Lower lobe of right lung (tissue), 2 donors: ENCODE results near the gene YPEL2. TPM values are rescaled to one million over a fixed set of nuclear protein-coding genes. Genes with fewer than 3 reads are reported as not detected.

Experiments
- ATAC-seq, 2 donors: fragments of 200-7000 bp; cut with Tn5 transposase; one replicate each; pipeline ENCODE4 v1.9.1; 2020 to 2022; ENCODE audit warnings: mild to moderate bottlenecking in 2 of 2, moderate library complexity in 2 of 2
- DNase-seq: peaks from one replicate; pipeline ENCODE4 v3.0.0-alpha.2; 2020
- H3K27ac ChIP-seq: fragments of 200-600 bp; one replicate; pipeline ENCODE4 v1.8.0; 2022
- H3K27me3 ChIP-seq: fragments of 200-600 bp; one replicate; pipeline ENCODE4 v1.8.0; 2022; ENCODE audit warnings: low read depth
- H3K36me3 ChIP-seq: fragments of 200-600 bp; one replicate; pipeline ENCODE4 v1.8.0; 2022; ENCODE audit warnings: mild to moderate bottlenecking
- H3K4me1 ChIP-seq: fragments of 200-600 bp; one replicate; pipeline ENCODE4 v1.8.0; 2022
- H3K4me3 ChIP-seq: fragments of 200-600 bp; one replicate; pipeline ENCODE4 v1.8.0; 2022; ENCODE audit warnings: mild to moderate bottlenecking
- H3K9me3 ChIP-seq: fragments of 200-600 bp; one replicate; pipeline ENCODE4 v1.8.0; 2022
- CTCF ChIP-seq: fragments of 200-600 bp; IDR thresholded peaks from one replicate; pipeline ENCODE4 v1.8.0; 2022; ENCODE audit warnings: antibody characterized with exemption, mild to moderate bottlenecking
- intact Hi-C: fragments of 100-400 bp; cut with DNase I; formaldehyde crosslinking; loops from one replicate; pipeline ENCODE4 v1.11.0; 2022
- total RNA-seq: library from RNA; stranded (reverse); fragmentation: NEBNext Ultra II Directional; extraction: Animal tissue kit (Norgen Biotek cat#: 25700); gene quantifications from one replicate; pipeline ENCODE4 v1.2.1, GENCODE V29; 2021
- donor health status: DM: no; HTN: yes; CAD: no; lungs with severe emphysema.

Gene YPEL2
- total RNA-seq, 1 donor from 2014 or later = 22.9 TPM

GRCh38 chr17:59413014-59413766, 81.7 kb downstream of the YPEL2 start:
- no peaks in the 10 kb centered on the region for H3K4me1 ChIP-seq
- peaks cover 6% of the 10 kb centered on the region for H3K9me3 ChIP-seq
- no peak for TF ChIP-seq CTCF
- no peaks in the 10 kb centered on the region for H3K36me3 ChIP-seq
- intact Hi-C loops = no loop called here
- no peak for ATAC-seq
- no peak overlapping the region for H3K27ac ChIP-seq
- DNase-seq = no peak
- H3K4me3 ChIP-seq = no peak overlapping the region
- no peaks in the 10 kb centered on the region for H3K27me3 ChIP-seq

DNA sequence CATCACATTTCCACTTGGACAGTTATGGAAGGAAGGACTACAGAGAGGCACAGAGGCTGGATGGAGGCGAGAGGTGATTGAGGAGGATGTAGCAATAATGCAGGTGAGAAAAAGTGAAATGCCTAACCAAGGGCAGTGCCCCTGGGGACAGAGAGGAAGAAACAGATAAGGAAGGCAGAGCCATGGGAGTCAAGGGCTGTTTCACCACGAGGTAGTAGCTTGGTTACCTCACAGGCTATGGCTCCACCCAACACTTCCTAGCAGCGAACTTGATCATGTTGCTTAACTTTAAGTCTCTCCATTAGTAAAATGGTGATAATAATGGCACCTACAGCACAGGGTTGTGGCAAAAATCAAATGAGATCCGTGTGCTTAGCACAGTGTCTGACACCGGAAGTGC, 83.9 kb downstream of the YPEL2 start:
- no peak overlapping the region for H3K4me3 ChIP-seq
- intact Hi-C loops = no loop called here
- no peak for TF ChIP-seq CTCF
- H3K9me3 ChIP-seq = no peaks in the 10 kb centered on the region
- ATAC-seq = peak; percentile 61 to 64
- no peaks in the 10 kb centered on the region for H3K27me3 ChIP-seq
- no peaks in the 10 kb centered on the region for H3K4me1 ChIP-seq
- no peaks in the 10 kb centered on the region for H3K36me3 ChIP-seq
- DNase-seq = no peak
- H3K27ac ChIP-seq = no peak overlapping the region

DNA sequence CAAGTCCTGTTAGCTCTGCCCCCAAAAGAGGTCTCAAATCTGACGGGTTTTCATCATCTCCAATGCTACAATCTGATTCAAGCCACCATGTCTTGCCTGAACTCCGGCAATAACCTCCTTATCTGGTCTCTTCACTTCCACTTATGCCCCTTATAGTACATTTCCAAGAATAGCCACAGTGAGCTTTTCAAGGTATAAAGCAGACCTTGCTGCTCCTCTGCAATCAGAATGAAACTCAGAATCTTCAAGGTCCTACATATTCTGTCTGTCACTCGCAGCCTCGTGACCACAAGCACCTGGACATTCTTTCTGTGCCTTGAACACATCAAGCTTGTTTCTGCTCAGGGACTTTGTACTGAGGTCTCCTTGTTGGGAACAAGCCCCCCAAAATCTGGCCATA, 84.7 kb downstream of the YPEL2 start:
- DNase-seq (no peak), ATAC-seq (no peak)
- Histone ChIP-seq H3K36me3 (no peaks in the 10 kb centered on the region), H3K4me3 (no peak overlapping the region), H3K27ac (no peak overlapping the region), H3K9me3 (no peaks in the 10 kb centered on the region), H3K4me1 (no peaks in the 10 kb centered on the region), H3K27me3 (no peaks in the 10 kb centered on the region)
- intact Hi-C loops = no loop called here
- no peak for TF ChIP-seq CTCF

DNA sequence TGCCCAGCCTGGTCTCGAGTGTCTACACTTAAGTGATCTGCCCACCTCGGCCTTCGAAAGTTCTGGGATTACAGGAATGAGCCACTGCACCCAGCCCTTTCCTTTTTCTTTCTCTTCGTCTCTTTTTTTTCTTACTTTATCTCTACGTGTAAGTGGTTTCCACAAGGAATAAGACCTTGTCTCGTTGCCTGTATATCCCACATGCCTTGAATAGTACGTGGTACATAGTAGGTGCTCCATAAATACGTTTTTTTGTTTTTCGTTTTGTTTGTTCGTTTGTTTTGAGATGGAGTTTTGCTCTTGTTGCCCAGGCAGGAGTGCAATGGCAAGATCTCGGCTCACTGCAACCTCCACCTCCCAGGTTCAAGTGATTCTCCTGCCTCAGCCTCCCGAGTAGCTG, 86.0 kb downstream of the YPEL2 start:
- Histone ChIP-seq H3K4me3 (no peak overlapping the region), H3K36me3 (no peaks in the 10 kb centered on the region), H3K27me3 (no peaks in the 10 kb centered on the region), H3K9me3 (no peaks in the 10 kb centered on the region), H3K27ac (no peak overlapping the region), H3K4me1 (no peaks in the 10 kb centered on the region)
- no peak for TF ChIP-seq CTCF
- no peak for ATAC-seq
- no peak for DNase-seq
- intact Hi-C loops = no loop called here

GRCh38 chr17:59418732-59419166, 87.3 kb downstream of the YPEL2 start:
- Histone ChIP-seq H3K4me3 (no peak overlapping the region), H3K4me1 (peaks cover 6% of the 10 kb centered on the region), H3K9me3 (no peaks in the 10 kb centered on the region), H3K27me3 (no peaks in the 10 kb centered on the region), H3K27ac (no peak overlapping the region), H3K36me3 (no peaks in the 10 kb centered on the region)
- intact Hi-C loops = no loop called here
- DNase-seq = no peak
- TF ChIP-seq CTCF = no peak
- no peak for ATAC-seq
